Measurements from ENCODE around the gene SSBP4.

DNA sequence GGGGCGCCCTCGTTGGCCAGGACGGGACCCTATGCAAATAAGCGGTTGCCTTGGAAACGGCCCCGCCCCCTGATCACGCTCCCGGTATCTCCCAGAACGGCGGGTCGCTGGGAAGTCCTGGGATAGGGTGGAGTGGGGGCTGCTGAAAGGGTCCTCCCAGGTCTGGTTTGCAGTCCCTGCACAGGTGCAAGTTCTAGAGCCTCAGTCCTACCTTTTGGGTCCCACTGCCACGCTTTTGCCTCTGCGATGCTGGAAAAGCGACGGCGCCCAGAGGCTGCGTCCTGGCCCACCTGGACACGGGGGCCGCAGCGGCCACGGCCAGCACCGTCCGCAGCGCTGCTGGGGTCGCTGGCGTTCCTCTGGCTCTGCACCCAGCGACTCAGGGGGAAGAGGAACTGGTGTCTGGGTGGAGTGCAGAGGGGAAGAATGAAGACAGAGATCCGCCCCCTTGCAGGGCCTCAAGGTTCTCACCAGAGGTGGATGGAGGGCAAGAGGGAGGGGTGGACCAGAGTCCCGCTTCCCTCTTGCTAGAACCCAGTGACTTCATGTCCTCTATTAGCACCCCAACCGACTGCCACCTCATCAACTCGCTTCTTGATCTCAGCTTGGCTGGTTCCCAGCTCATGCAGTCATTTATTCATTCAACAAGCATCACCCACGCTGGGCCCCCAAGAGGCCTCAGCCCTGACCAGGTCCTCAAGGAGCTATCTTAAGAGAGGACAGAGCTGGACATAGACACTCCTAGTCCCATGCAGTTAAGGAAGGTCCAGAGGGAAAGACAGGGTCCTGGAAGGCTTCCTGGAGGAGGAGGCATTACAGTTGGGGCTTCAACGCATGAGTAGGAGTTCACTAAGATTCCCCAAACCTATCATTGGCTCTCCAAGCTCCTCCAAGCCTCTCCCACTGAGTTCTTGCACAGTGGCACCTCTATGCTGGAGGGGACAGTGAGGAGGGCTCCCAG, 21.7 kb upstream of the SSBP4 start, which contains the start of gene LRRC25:
- TF ChIP-seq, protein P1, sequence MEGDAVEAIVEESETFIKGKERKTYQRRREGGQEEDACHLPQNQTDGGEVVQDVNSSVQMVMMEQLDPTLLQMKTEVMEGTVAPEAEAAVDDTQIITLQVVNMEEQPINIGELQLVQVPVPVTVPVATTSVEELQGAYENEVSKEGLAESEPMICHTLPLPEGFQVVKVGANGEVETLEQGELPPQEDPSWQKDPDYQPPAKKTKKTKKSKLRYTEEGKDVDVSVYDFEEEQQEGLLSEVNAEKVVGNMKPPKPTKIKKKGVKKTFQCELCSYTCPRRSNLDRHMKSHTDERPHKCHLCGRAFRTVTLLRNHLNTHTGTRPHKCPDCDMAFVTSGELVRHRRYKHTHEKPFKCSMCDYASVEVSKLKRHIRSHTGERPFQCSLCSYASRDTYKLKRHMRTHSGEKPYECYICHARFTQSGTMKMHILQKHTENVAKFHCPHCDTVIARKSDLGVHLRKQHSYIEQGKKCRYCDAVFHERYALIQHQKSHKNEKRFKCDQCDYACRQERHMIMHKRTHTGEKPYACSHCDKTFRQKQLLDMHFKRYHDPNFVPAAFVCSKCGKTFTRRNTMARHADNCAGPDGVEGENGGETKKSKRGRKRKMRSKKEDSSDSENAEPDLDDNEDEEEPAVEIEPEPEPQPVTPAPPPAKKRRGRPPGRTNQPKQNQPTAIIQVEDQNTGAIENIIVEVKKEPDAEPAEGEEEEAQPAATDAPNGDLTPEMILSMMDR (conservative IDR thresholded peaks at IDR 0.05; ENCODE audit: low read depth in 2 of 2) = no peak
- TF ChIP-seq, protein P2, sequence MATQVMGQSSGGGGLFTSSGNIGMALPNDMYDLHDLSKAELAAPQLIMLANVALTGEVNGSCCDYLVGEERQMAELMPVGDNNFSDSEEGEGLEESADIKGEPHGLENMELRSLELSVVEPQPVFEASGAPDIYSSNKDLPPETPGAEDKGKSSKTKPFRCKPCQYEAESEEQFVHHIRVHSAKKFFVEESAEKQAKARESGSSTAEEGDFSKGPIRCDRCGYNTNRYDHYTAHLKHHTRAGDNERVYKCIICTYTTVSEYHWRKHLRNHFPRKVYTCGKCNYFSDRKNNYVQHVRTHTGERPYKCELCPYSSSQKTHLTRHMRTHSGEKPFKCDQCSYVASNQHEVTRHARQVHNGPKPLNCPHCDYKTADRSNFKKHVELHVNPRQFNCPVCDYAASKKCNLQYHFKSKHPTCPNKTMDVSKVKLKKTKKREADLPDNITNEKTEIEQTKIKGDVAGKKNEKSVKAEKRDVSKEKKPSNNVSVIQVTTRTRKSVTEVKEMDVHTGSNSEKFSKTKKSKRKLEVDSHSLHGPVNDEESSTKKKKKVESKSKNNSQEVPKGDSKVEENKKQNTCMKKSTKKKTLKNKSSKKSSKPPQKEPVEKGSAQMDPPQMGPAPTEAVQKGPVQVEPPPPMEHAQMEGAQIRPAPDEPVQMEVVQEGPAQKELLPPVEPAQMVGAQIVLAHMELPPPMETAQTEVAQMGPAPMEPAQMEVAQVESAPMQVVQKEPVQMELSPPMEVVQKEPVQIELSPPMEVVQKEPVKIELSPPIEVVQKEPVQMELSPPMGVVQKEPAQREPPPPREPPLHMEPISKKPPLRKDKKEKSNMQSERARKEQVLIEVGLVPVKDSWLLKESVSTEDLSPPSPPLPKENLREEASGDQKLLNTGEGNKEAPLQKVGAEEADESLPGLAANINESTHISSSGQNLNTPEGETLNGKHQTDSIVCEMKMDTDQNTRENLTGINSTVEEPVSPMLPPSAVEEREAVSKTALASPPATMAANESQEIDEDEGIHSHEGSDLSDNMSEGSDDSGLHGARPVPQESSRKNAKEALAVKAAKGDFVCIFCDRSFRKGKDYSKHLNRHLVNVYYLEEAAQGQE (IDR thresholded peaks at IDR 0.05; ENCODE audit: unreplicated experiment) = no peak
- TF ChIP-seq EZH2 (IDR thresholded peaks at IDR 0.05; ENCODE audit: low read depth, unreplicated experiment) (no peak), EZH2phosphoT487 (IDR thresholded peaks at IDR 0.05; ENCODE audit: unreplicated experiment) (no peak), POLR2AphosphoS5 (IDR thresholded peaks at IDR 0.05; ENCODE audit: low read depth) (no peak), STAT1 (IDR thresholded peaks at IDR 0.05; ENCODE audit: unreplicated experiment) (no peak), CREB1 (CRISPR knock-in tag; IDR thresholded peaks at IDR 0.05; ENCODE audit: low read depth) (no peak), NANOG (IDR thresholded peaks at IDR 0.05; ENCODE audit: borderline replicate concordance) (no peak)
